CD14-positive monocyte (primary cell): ENCODE measurements around the gene COTL1. TPM values are rescaled to one million over a fixed set of nuclear protein-coding genes. Genes with fewer than 3 reads are reported as not detected.
"Not testable (repeated sequence)": the region's sequence is repeated elsewhere in the genome, so short reads cannot be mapped to it uniquely, and the experiment has no call there.

Experiments
- DNase-seq, 3 donors: peaks; one replicate each; pipeline ENCODE4 v3.0.0-alpha.2; 2011 to 2022
- H2AFZ ChIP-seq: 2 replicates; pipeline ENCODE4 v1.6.0; 2012; ENCODE audit warnings: mild to moderate bottlenecking, low read depth, low read length, inconsistent platforms; ENCODE audit not compliant: insufficient read depth, poor library complexity, severe bottlenecking
- H3K27ac ChIP-seq, 2 donors: 1 replicate in 1 of 2; 2 replicates in 1 of 2; pipeline ENCODE4 v1.5.1; 2012 to 2013; ENCODE audit warnings: low read length in 2 of 2, control low read depth in 1 of 2, inconsistent platforms in 1 of 2, low read depth in 1 of 2, mild to moderate bottlenecking in 1 of 2
- H3K27me3 ChIP-seq, 2 donors: one replicate each; pipeline versions ENCODE4 v1.6.0 to v1.6.1; 2011 to 2013; ENCODE audit warnings: low read length in 2 of 2; ENCODE audit not compliant: control insufficient read depth in 2 of 2, insufficient read depth in 2 of 2
- H3K36me3 ChIP-seq, 2 donors: replicated peaks in 1 of 2; 1 replicate in 1 of 2; 2 replicates in 1 of 2; pipeline versions ENCODE4 v1.5.1 to v1.6.1; 2012 to 2013; ENCODE audit warnings: low read length in 2 of 2, control low read depth in 1 of 2, inconsistent platforms in 1 of 2, mild to moderate bottlenecking in 1 of 2; ENCODE audit not compliant: insufficient read depth in 2 of 2, control insufficient read depth in 1 of 2
- H3K4me1 ChIP-seq, 2 donors: 1 replicate in 1 of 2; 2 replicates in 1 of 2; pipeline versions ENCODE4 v1.5.1 to v1.6.1; 2012 to 2013; ENCODE audit warnings: low read length in 2 of 2, control low read depth in 1 of 2, inconsistent platforms in 1 of 2, mild to moderate bottlenecking in 1 of 2, moderate library complexity in 1 of 2; ENCODE audit not compliant: insufficient read depth in 2 of 2, control insufficient read depth in 1 of 2
- H3K4me2 ChIP-seq: replicated peaks from 2 replicates; pipeline ENCODE3; 2012; ENCODE audit warnings: low read length, moderate library complexity, mild to moderate bottlenecking; ENCODE audit not compliant: poor library complexity, severe bottlenecking; ENCODE audit errors: extremely low read depth
- H3K4me3 ChIP-seq, 3 experiments: fragments of 200-600 bp in 1 of 3; sonication (generic) in 1 of 3; replicated peaks in 1 of 3; 1 replicate in 2 of 3; 2 replicates in 1 of 3; pipeline ENCODE4 v1.5.1; 2011 to 2013; ENCODE audit warnings: low read length in 3 of 3, mild to moderate bottlenecking in 3 of 3, control low read depth in 2 of 3, low read depth in 2 of 3, inconsistent platforms in 1 of 3, moderate library complexity in 1 of 3
- H3K79me2 ChIP-seq: 2 replicates; pipeline ENCODE4 v1.6.0; 2012; ENCODE audit warnings: mild to moderate bottlenecking, control low read depth, inconsistent platforms, low read length, moderate library complexity; ENCODE audit not compliant: insufficient read depth
- H3K9ac ChIP-seq: 2 replicates; pipeline ENCODE4 v1.6.0; 2017; ENCODE audit warnings: low read length, mild to moderate bottlenecking; ENCODE audit not compliant: insufficient read depth, poor library complexity, severe bottlenecking
- H3K9me3 ChIP-seq, 2 donors: replicated peaks in 1 of 2; 1 replicate in 1 of 2; 2 replicates in 1 of 2; pipeline versions ENCODE4 v1.5.1 to v1.6.1; 2012 to 2013; ENCODE audit warnings: low read length in 2 of 2, control low read depth in 1 of 2; ENCODE audit not compliant: control insufficient read depth in 1 of 2, insufficient read depth in 1 of 2
- H4K20me1 ChIP-seq: 2 replicates; pipeline ENCODE4 v1.6.0; 2012; ENCODE audit warnings: mild to moderate bottlenecking, low read length, control low read depth, moderate library complexity; ENCODE audit not compliant: insufficient read depth
- H3K27ac Mint-ChIP-seq, 7 donors: one replicate each; pipeline ENCODE4 v1.8.0; 2020; ENCODE audit warnings: mild to moderate bottlenecking in 7 of 7, mixed read lengths in 7 of 7, moderate library complexity in 6 of 7, inconsistent platforms in 2 of 7
- H3K27me3 Mint-ChIP-seq, 3 donors: one replicate each; pipeline ENCODE4 v1.8.0; 2021 to 2022; ENCODE audit warnings: low read depth in 3 of 3, mild to moderate bottlenecking in 3 of 3, mixed read lengths in 3 of 3, moderate library complexity in 3 of 3, inconsistent platforms in 1 of 3
- H3K36me3 Mint-ChIP-seq, 2 donors: one replicate each; pipeline ENCODE4 v1.8.0; 2020; ENCODE audit warnings: mixed read lengths in 2 of 2, inconsistent platforms in 1 of 2, mild to moderate bottlenecking in 1 of 2
- H3K4me1 Mint-ChIP-seq: one replicate; pipeline ENCODE4 v1.8.0; 2020; ENCODE audit warnings: mild to moderate bottlenecking, mixed read lengths
- H3K4me3 Mint-ChIP-seq, 2 donors: one replicate each; pipeline ENCODE4 v1.8.0; 2020; ENCODE audit warnings: mild to moderate bottlenecking in 2 of 2, mixed read lengths in 2 of 2, moderate library complexity in 1 of 2
- H3K9me3 Mint-ChIP-seq, 7 donors: one replicate each; pipeline ENCODE4 v1.8.0; 2020 to 2022; ENCODE audit warnings: mixed read lengths in 7 of 7, mild to moderate bottlenecking in 6 of 7, moderate library complexity in 6 of 7, inconsistent platforms in 2 of 7
- CTCF ChIP-seq: fragments of 200-600 bp; IDR thresholded peaks from one replicate; pipeline ENCODE4 v1.8.0; 2022; ENCODE audit warnings: antibody characterized with exemption, mild to moderate bottlenecking
- WGBS: methylation state at CpG from one replicate; pipeline ENCODE4 v1.1.5; 2013; ENCODE audit warnings: missing lambda C conversion rate; ENCODE audit not compliant: insufficient coverage; 5-methylcytosine and 5-hydroxymethylcytosine counted together
- intact Hi-C, 2 donors: fragments of 100-400 bp; cut with micrococcal nuclease; formaldehyde crosslinking; loops; one replicate each; pipeline versions ENCODE4 v1.15.0 to v1.15.1; 2023
- polyA plus RNA-seq, 3 donors: library from polyadenylated mRNA; depleted of rRNA in 1 of 3; unstranded in 2 of 3; stranded (reverse) in 1 of 3; fragments of 300-500 nt in 2 of 3; fragments of >200 nt in 1 of 3; fragmentation: Illumina TruSeq in 2 of 3; gene quantifications; 1 replicate in 2 of 3; 2 replicates in 1 of 3; pipeline ENCODE4 v1.2.3, GENCODE V29; 2012 to 2021

Gene COTL1
- polyA plus RNA-seq, 3 donors, result 648 to 1,843 (median 1,643) TPM

GRCh38 chr16:84518804-84519341 is 99.0 kb downstream of the COTL1 start:
- WGBS, result 80% methylated on average over 11 of the region's 17 CpGs
- peaks cover 0 to 3% (median 0%) of the 10 kb centered on the region in 7 donors for H3K9me3 Mint-ChIP-seq
- Histone ChIP-seq H3K9me3 (no peaks in the 10 kb centered on the region), H4K20me1 (no peaks in the 10 kb centered on the region), H3K4me3 (no peak overlapping the region), H3K79me2 (no peaks in the 10 kb centered on the region), H3K36me3 (no peaks in the 10 kb centered on the region), H3K4me1 (peaks cover 17 to 19% of the 10 kb centered on the region in 2 donors), H3K9ac (no peak overlapping the region), H3K4me2 (no peak overlapping the region), H3K27me3 (no peaks in the 10 kb centered on the region), H3K27ac (no peak overlapping the region), H2AFZ (no peak overlapping the region)
- peaks cover 17% of the 10 kb centered on the region for H3K4me1 Mint-ChIP-seq
- peaks cover 0 to 2% of the 10 kb centered on the region in 2 donors for H3K36me3 Mint-ChIP-seq
- no peak for TF ChIP-seq CTCF
- intact Hi-C loops, result no loop called here
- no peak overlapping the region for H3K4me3 Mint-ChIP-seq
- H3K27ac Mint-ChIP-seq, result no peak overlapping the region
- H3K27me3 Mint-ChIP-seq, result peaks cover 6 to 14% (median 8%) of the 10 kb centered on the region in 3 donors
- DNase-seq, result no peak

GRCh38 chr16:84518220-84518619 is 99.7 kb downstream of the COTL1 start:
- H3K36me3 ChIP-seq, H3K9ac ChIP-seq, H3K79me2 ChIP-seq, H3K27me3 ChIP-seq, DNase-seq, H2AFZ ChIP-seq, H3K4me3 Mint-ChIP-seq, H3K36me3 Mint-ChIP-seq, H3K9me3 Mint-ChIP-seq, H3K9me3 ChIP-seq, intact Hi-C loops, H3K4me3 ChIP-seq, H3K27ac Mint-ChIP-seq, H3K4me2 ChIP-seq, H3K27ac ChIP-seq, H4K20me1 ChIP-seq: not testable (repeated sequence)
- no CpG with 5 or more reads among the region's 3 CpGs for WGBS
- Mint-ChIP-seq H3K4me1 (peaks cover 17% of the 10 kb centered on the region), H3K27me3 (peaks cover 6 to 16% (median 8%) of the 10 kb centered on the region in 3 donors)
- peaks cover 17 to 19% of the 10 kb centered on the region in 2 donors for H3K4me1 ChIP-seq
